HepG2 (cell line): ENCODE measurements around the gene ARMH1. TPM values are rescaled to one million over a fixed set of nuclear protein-coding genes. Genes with fewer than 3 reads are reported as not detected.

Experiments used
- BORCS8-MEF2B ChIP-seq: sonication (generic); formaldehyde crosslinking; IDR thresholded peaks from 2 replicates; pipeline ENCODE4 v1.8.0; 2022; ENCODE audit warnings: mild to moderate bottlenecking, missing genetic modification reagents
- CCDC6 ChIP-seq: sonication (generic); formaldehyde crosslinking; IDR thresholded peaks from 2 replicates; pipeline ENCODE4 v1.8.1; 2022; ENCODE audit warnings: mild to moderate bottlenecking, missing genetic modification reagents, moderate library complexity
- DMAP1 ChIP-seq: IDR thresholded peaks from 2 replicates; pipeline ENCODE4 v1.6.1; 2016
- DRAP1 ChIP-seq: IDR thresholded peaks from 2 replicates; pipeline ENCODE4 v1.6.1; 2016; ENCODE audit warnings: missing genetic modification reagents, missing compliant biosample characterization
- IRF1 ChIP-seq: sonication (generic); formaldehyde crosslinking; IDR thresholded peaks from 2 replicates; pipeline ENCODE4 v1.4.0; 2020; ENCODE audit warnings: low read depth, mild to moderate bottlenecking, missing genetic modification reagents
- KMT2B ChIP-seq: IDR thresholded peaks from 2 replicates; pipeline ENCODE4 v1.6.1; 2016; ENCODE audit warnings: missing genetic modification reagents, missing compliant biosample characterization
- MXD3 ChIP-seq: IDR thresholded peaks from 2 replicates; pipeline ENCODE4 v1.6.1; 2016; ENCODE audit warnings: mild to moderate bottlenecking, missing biosample characterization, missing genetic modification reagents
- NCOA2 ChIP-seq: sonication (generic); formaldehyde crosslinking; IDR thresholded peaks from 2 replicates; pipeline ENCODE4 v1.8.0; 2022; ENCODE audit warnings: inconsistent platforms
- NCOA5 ChIP-seq: sonication (generic); formaldehyde crosslinking; IDR thresholded peaks from 2 replicates; pipeline ENCODE4 v1.4.0; 2020; ENCODE audit warnings: missing genetic modification reagents
- PHF8 ChIP-seq: sonication (generic); formaldehyde crosslinking; IDR thresholded peaks from 2 replicates; pipeline ENCODE4 v1.5.0; 2020; ENCODE audit warnings: missing genetic modification reagents
- RELA ChIP-seq: sonication (generic); formaldehyde crosslinking; IDR thresholded peaks from 2 replicates; pipeline ENCODE4 v1.4.0; 2020; ENCODE audit warnings: missing genetic modification reagents
- SIN3B ChIP-seq: fragments of 150-350 bp; IDR thresholded peaks from 2 replicates; pipeline ENCODE4 v1.6.1; 2014; ENCODE audit warnings: low read length
- SMC3 ChIP-seq: IDR thresholded peaks from 2 replicates; pipeline ENCODE4 v1.6.1; 2011; ENCODE audit warnings: low read length, improper control_type of control experiment
- TGIF2 ChIP-seq: IDR thresholded peaks from 2 replicates; pipeline ENCODE4 v1.6.1; 2016; ENCODE audit warnings: control low read depth, missing compliant biosample characterization
- YEATS4 ChIP-seq: sonication (generic); formaldehyde crosslinking; IDR thresholded peaks from 2 replicates; pipeline ENCODE4 v1.4.0; 2020; ENCODE audit warnings: missing genetic modification reagents, borderline replicate concordance
- ZBTB7B ChIP-seq: sonication (generic); formaldehyde crosslinking; IDR thresholded peaks from 2 replicates; pipeline ENCODE4 v1.4.0; 2020; ENCODE audit warnings: missing genetic modification reagents
- ZIK1 ChIP-seq: sonication (generic); formaldehyde crosslinking; IDR thresholded peaks from 2 replicates; pipeline ENCODE4 v1.5.0; 2020; ENCODE audit warnings: mild to moderate bottlenecking, low read depth, missing genetic modification reagents, borderline replicate concordance
- ZMYM4 ChIP-seq: sonication (generic); formaldehyde crosslinking; IDR thresholded peaks from 2 replicates; pipeline ENCODE4 v1.8.1; 2023; ENCODE audit warnings: mild to moderate bottlenecking, missing genetic modification reagents
- ZNF160 ChIP-seq: sonication (generic); formaldehyde crosslinking; IDR thresholded peaks from 2 replicates; pipeline ENCODE4 v1.8.0; 2022; ENCODE audit warnings: mild to moderate bottlenecking, inconsistent platforms, missing genetic modification reagents
- ZNF234 ChIP-seq: sonication (generic); formaldehyde crosslinking; conservative IDR thresholded peaks from 2 replicates; pipeline ENCODE4 v1.5.1; 2020; ENCODE audit warnings: mild to moderate bottlenecking, missing genetic modification reagents
- ZNF333 ChIP-seq: sonication (generic); formaldehyde crosslinking; IDR thresholded peaks from 2 replicates; pipeline ENCODE4 v1.4.0; 2020; ENCODE audit warnings: mild to moderate bottlenecking, missing genetic modification reagents, borderline replicate concordance
- ZNF776 ChIP-seq: sonication (generic); formaldehyde crosslinking; IDR thresholded peaks from 2 replicates; pipeline ENCODE4 v1.4.0; 2020; ENCODE audit warnings: mild to moderate bottlenecking, missing genetic modification reagents
- polyA plus RNA-seq, 8 experiments: library from polyadenylated mRNA; depleted of rRNA in 3 of 8; stranded (reverse) in 7 of 8; unstranded in 1 of 8; fragments of >200 nt; fragmentation: Illumina TruSeq in 4 of 8; extraction: Trizol in 4 of 8; gene quantifications; 2 replicates each; pipeline versions ENCODE4 v1.2.1 to v1.2.3, GENCODE V29; 2011 to 2016; ENCODE audit warnings: low read depth in 4 of 8, missing spikeins in 1 of 8, mixed read lengths in 1 of 8; ENCODE audit not compliant: insufficient read depth in 1 of 8
- total RNA-seq, 5 experiments: library from RNA; depleted of rRNA; stranded (reverse); fragments of >200 nt; fragmentation: Illumina TruSeq; extraction: Trizol; gene quantifications; 2 replicates each; pipeline ENCODE4 v1.2.3, GENCODE V29; 2016; ENCODE audit warnings: low read depth in 1 of 5
- TF ChIP-seq, protein P1 (sequence below): sonication (generic); formaldehyde crosslinking; IDR thresholded peaks from 2 replicates; pipeline ENCODE4 v1.5.1; 2020; ENCODE audit warnings: mild to moderate bottlenecking, missing genetic modification reagents, moderate library complexity
- TF ChIP-seq, protein P2 (sequence below): sonication (generic); formaldehyde crosslinking; IDR thresholded peaks from 2 replicates; pipeline ENCODE4 v1.5.0; 2020; ENCODE audit warnings: mild to moderate bottlenecking, missing genetic modification reagents
- TF ChIP-seq, protein P3 (sequence below): conservative IDR thresholded peaks from 2 replicates; pipeline ENCODE4 v1.6.1; 2018; ENCODE audit warnings: missing genetic modification reagents

Gene ARMH1
- total and polyA plus RNA-seq, 2 of the 13 experiments (the other 11 are each of a cell fraction or from before 2014, with no cell fraction given), result 0.69 TPM; not detected in 1

DNA sequence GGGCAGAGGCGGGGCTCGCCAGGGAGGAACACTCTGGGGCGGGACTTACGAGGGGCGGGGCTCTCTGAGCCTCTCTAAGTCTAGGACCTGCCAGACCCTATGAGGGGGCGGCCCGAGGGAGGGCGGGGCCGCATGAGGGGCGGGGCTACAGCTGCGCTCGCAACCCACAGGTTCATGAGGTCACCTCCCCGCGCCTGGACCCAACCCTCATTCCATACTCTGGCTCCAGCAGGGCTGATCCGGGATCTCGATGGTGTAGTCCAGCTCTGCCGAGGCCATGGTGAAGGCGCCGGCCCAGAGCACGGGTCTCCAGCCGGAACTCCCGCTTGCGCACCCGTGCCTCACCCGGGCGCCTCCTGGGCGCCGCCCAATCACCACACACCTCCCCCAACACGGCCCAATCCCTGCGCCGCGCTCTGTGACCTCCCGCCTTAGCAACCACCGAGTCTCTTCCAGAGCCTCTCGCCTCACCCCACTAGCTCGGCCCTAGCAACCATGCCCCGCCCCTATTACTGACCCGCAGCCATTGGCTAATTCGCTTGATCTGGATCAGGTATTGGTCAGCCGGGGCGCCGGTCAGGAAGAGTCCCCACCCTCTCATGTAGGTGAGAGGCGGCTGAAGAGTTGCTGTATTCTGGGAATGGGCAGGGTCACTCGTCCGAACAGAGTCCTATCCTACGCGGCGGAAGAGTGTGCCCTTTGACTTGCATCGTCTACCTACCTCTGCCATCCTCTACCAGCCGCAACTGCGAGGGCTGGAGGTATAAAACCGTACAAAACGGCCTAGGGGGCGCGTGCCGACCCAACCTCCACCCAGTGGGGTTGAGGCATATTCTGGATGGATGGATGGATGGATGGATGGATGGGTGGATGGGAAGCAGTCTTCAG, at the start of gene ARMH1, which contains the start of gene TMEM53 (continued):
- no peak for TF ChIP-seq IRF1 (CRISPR knock-in tag)
- TF ChIP-seq ZNF234 (CRISPR knock-in tag), result no peak
- no peak for TF ChIP-seq ZNF160 (CRISPR knock-in tag)
- no peak for TF ChIP-seq RELA (CRISPR knock-in tag)
- peak; percentile 44; the same call in 1 of the 2 replicates for TF ChIP-seq NCOA2 (CRISPR knock-in tag)
- TF ChIP-seq ZIK1, result peak; percentile 21; the same call in 1 of the 2 replicates
- TF ChIP-seq ZBTB7B (CRISPR knock-in tag), result peak; percentile 37; the same call in 1 of the 2 replicates
- TF ChIP-seq, protein P1, sequence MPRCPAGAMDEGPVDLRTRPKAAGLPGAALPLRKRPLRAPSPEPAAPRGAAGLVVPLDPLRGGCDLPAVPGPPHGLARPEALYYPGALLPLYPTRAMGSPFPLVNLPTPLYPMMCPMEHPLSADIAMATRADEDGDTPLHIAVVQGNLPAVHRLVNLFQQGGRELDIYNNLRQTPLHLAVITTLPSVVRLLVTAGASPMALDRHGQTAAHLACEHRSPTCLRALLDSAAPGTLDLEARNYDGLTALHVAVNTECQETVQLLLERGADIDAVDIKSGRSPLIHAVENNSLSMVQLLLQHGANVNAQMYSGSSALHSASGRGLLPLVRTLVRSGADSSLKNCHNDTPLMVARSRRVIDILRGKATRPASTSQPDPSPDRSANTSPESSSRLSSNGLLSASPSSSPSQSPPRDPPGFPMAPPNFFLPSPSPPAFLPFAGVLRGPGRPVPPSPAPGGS (CRISPR knock-in tag), result no peak; the same call in 1 of the 2 replicates
- 0 out of 2 replicates have a peak, but pooled peaks have one; percentile 20 for TF ChIP-seq SIN3B
- TF ChIP-seq ZNF333 (CRISPR knock-in tag), result no peak
- TF ChIP-seq TGIF2 (CRISPR knock-in tag), result 0 out of 2 replicates have a peak, but pooled peaks have one; percentile 49
- peak; percentile 77 for TF ChIP-seq DMAP1 (CRISPR knock-in tag)
- no peak for TF ChIP-seq BORCS8-MEF2B
- peak; percentile 2; the same call in 1 of the 2 replicates for TF ChIP-seq CCDC6 (CRISPR knock-in tag)
- TF ChIP-seq MXD3 (CRISPR knock-in tag), result peak; percentile 52
- TF ChIP-seq SMC3, result no peak
- TF ChIP-seq PHF8 (CRISPR knock-in tag), result peak; percentile 72
- TF ChIP-seq, protein P2, sequence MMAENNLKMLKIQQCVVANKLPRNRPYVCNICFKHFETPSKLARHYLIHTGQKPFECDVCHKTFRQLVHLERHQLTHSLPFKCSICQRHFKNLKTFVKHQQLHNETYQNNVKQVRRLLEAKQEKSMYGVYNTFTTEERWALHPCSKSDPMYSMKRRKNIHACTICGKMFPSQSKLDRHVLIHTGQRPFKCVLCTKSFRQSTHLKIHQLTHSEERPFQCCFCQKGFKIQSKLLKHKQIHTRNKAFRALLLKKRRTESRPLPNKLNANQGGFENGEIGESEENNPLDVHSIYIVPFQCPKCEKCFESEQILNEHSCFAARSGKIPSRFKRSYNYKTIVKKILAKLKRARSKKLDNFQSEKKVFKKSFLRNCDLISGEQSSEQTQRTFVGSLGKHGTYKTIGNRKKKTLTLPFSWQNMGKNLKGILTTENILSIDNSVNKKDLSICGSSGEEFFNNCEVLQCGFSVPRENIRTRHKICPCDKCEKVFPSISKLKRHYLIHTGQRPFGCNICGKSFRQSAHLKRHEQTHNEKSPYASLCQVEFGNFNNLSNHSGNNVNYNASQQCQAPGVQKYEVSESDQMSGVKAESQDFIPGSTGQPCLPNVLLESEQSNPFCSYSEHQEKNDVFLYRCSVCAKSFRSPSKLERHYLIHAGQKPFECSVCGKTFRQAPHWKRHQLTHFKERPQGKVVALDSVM (CRISPR knock-in tag), result no peak
- peak; percentile 71; the same call in 1 of the 2 replicates for TF ChIP-seq YEATS4 (CRISPR knock-in tag)
- TF ChIP-seq NCOA5, result no peak
- TF ChIP-seq ZNF776, result no peak
- TF ChIP-seq ZMYM4, result peak; percentile 77
- TF ChIP-seq, protein P3, sequence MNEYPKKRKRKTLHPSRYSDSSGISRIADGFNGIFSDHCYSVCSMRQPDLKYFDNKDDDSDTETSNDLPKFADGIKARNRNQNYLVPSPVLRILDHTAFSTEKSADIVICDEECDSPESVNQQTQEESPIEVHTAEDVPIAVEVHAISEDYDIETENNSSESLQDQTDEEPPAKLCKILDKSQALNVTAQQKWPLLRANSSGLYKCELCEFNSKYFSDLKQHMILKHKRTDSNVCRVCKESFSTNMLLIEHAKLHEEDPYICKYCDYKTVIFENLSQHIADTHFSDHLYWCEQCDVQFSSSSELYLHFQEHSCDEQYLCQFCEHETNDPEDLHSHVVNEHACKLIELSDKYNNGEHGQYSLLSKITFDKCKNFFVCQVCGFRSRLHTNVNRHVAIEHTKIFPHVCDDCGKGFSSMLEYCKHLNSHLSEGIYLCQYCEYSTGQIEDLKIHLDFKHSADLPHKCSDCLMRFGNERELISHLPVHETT (CRISPR knock-in tag), result no peak
- TF ChIP-seq DRAP1 (CRISPR knock-in tag), result peak; percentile 52; the same call in 1 of the 2 replicates
- peak; percentile 49; the same call in 1 of the 2 replicates for TF ChIP-seq KMT2B (CRISPR knock-in tag)
